Hematopoietic multipotent progenitor cell treated with erythropoietin and hydrocortisone succinate and interleukin-3 and kit ligand, for 8 days (in vitro differentiated cells): Measurements from ENCODE around the gene RAB5A.
"Not testable (repeated sequence)": the region's sequence is repeated elsewhere in the genome, so short reads cannot be mapped to it uniquely, and the experiment has no call there.

ENCODE experiments used
- DNase-seq: peaks from one replicate; pipeline ENCODE4 v3.0.0-alpha.2; 2015

Gene RAB5A

DNA sequence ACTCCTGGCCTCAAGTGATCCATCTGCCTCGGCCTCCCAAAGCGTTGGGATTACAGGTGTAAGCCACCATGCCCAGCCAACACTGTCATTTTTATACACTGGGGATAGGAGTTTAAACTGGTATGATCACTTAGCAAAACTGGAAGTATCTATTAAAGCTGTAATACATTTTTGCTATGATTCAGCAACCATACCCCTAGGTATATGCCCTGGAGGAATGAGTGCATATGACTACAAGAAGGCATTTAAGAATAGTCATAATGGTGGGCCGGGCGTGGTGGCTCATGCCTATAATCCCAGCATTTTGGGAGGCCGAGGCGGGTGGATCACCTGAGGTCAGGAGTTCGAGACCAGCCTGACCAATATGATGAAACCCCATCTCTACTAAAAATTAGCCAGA lies 85.0 kb downstream of the RAB5A start:
- DNase-seq: not testable (repeated sequence)
